NCI-H1694 treated with DMSO at 0.1 percent for 48 hours (cell line): ENCODE measurements around the gene YBX2.
A peak's percentile ranks its signal among the peaks of the same experiment; 100 is the strongest.
"Not testable (repeated sequence)": the region's sequence is repeated elsewhere in the genome, so short reads cannot be mapped to it uniquely, and the experiment has no call there.

Experiments
- DNase-seq: peaks from one replicate; lab custom pipeline; 2025; lab: John Stamatoyannopoulos, UW

Gene YBX2

GRCh38 chr17:7262935-7263800, 31.3 kb downstream of the YBX2 start:
- DNase-seq = no peak

- no peak for DNase-seq
Observed at GRCh38 chr17:7262192-7262934, 32.1 kb downstream of the YBX2 start, which contains the start of gene CLDN7. Gene CLDN7 (minus strand): TSS chr17:7262478. CDS start chr17:7262043, 435 bp downstream.

DNA sequence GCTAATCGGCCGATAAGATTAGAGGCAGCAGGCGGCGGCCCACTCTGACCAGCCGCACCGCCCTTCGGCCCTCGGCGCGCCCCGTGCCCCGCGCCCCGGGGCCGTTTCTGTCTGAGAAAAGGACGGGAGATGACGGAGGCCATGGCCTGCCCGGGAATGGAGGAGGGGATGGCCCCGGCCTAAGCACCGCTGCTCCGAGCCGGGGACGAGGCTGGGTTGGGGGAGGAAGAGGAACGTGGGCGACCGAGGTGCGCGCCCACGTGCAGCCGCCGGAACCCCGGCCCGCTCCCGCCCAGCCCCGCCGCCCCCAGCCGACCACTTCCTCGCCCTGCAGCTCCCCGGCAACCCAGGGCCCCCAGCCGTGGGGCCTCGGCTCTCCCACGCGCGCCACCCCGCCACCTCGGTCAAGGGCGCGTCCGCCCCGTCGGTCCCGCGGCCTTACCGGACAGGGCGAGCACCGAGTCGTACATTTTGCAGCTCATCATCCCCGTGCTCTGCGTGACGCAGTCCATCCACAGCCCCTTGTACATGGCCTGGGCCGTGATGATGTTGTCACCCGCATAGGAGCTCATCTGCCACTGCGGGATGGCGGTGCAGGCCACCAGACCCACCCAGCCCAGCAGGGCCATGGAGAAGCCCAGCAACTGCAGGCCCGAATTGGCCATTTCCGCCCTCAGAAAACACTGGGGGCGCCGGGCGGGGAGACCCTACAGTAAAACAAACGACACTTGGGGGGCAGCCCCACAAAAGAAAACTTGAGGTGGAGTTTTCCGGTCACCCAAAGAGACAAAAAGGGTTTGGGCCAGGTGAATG, 32.9 kb downstream of the YBX2 start:
- DNase-seq = no peak

DNA sequence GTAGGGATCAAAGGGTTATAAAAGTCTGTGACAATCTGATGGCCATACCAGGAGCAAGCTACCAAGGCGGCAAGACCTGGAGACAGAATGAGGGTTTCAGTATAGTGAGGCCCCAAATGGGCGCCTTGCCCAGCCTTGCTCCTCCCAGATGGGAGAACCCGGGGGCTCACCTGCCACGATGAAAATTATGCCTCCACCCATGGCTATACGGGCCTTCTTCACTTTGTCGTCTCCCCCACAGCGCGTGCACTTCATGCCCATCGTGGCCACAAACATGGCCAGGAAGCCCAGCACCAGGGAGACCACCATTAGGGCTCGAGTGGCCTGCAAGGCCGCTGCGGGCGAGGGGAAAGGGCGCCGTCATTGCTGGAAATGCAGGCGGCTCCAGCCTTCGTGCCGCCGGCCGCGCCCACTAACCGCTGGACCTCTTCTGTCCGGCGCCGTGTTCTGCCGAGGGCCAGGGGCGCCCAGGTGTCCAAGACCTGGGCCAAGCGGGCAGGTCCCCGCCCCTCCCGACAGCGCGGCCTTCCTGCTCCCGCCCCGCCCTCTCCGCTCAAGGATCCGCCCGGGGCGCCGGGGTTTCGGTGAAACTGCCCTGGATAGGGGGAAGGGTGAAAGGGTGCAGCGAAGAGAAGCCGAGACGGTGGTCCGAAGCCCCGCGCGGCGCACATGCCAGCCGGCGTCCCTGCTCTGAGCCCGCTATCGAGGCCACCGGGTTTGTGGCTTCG, 33.6 kb downstream of the YBX2 start:
- DNase-seq = no peak

DNA sequence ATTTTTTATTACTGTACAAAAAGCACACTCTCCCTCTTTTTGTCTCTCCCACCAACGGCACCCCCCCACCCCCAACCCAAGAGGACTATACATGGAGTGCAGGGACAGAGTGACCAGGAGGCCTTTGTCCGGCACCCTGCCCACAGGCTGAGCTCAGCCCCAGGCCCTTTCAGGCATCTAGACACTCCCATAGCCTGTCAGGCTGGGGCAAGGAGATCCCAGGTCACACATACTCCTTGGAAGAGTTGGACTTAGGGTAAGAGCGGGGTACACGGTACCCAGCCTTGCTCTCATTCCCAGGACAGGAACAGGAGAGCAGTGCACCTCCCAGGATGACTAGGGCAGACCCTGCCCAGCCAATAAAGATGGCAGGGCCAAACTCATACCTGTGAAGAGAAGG, 34.3 kb downstream of the YBX2 start:
- no peak for DNase-seq

- no peak for DNase-seq
Observed at GRCh38 chr17:7259555-7259889, 34.9 kb downstream of the YBX2 start.

DNA sequence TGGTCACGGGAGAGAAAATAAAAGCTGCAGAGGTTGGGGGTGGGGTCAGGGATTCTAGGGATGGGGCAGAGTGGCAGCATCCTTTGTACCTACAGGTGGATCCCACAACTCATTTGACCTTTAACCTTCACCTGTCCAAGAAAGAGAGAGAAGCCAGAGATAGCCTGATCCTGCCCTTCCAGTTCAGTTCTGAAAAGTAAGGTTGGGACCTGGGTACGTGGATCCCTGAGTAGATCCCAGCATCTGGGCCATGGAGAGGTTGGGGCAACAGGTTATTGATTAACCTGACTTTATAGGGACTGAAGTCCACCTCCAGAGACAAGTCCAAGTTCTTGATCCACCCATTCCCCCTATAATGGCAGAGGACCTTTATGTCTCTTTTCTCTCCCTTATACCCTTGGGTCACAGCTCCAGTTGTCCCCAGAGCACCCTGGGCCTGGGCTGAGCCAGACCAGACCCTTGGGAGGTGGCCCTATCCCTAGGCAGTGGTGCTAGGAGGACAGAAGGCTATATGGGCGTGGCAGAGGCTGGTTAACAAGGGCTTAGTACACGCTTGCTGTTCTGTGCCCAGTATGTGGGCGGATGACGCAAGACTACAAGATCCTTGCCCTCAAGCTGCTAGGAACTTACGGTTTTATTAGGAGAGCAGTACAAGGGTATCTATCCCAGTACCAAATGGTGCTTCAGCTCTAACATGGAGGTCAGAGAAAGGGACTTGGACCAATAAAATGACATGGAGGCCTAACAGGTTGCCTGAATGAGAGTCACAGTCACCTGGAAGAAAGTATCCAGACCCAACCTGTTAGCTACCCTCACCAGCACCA, 35.5 kb downstream of the YBX2 start:
- no peak for DNase-seq

GRCh38 chr17:7256766-7257456, 37.5 kb downstream of the YBX2 start:
- no peak for DNase-seq

GRCh38 chr17:7254511-7254910, 39.9 kb downstream of the YBX2 start:
- no peak for DNase-seq

DNA sequence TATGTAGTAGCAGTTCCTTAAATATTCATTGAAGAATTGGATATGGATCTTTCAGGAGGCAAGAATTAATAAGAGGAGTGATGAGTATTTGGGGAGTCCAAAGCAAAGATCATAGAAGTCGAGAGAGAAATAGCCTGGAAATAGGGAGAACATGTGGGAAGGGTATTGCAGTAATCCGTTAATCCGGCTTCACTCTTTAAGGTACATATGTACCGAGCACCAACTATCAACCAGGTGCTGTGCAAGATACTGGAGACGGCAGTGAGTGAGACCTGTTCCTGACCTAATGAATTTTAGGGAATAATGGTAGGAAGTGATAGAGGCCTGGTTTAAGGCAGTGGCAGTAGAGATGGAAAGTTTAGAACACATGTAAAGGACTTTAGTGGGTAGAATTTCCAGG, 41.4 kb downstream of the YBX2 start:
- DNase-seq = no peak

- DNase-seq = peak; percentile 93
Observed at GRCh38 chr17:7252176-7253043, 42.0 kb downstream of the YBX2 start, which contains the start of gene ELP5. Gene ELP5 (plus strand): TSS chr17:7252215. CDS start chr17:7252551, 336 bp downstream.

DNA sequence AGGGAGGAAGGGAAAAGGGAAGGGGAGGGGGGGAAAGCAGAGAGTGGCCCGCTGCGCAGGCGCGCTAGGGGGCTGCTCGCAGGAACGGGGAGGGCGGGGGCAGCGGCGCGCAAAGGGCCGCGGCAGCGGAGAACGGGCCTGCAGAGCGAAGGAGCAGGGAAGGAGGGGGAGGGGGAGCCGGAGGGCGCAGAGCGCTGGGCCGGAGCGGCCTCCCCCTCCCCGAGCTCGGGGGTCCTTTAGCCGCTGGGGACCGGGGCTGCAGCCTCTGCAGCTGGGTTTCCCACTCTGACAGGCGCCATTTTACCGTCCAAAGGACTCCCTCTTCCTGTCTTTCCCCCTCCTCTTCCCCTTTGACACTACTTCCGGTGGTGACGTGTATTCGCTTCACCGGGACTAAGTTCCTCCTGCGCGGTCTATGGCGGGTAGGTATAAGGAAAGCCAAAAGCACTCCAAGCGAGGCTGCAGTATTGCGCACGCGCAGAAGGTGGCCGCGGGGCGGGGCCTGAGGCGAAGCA, 42.7 kb downstream of the YBX2 start, which contains the start of gene CTDNEP1:
Gene CTDNEP1 (minus strand): TSS at position 74 of the 515 bp plus-strand sequence. CDS start 438 bp downstream, outside the sequence.
- peak; percentile 99 for DNase-seq

DNA sequence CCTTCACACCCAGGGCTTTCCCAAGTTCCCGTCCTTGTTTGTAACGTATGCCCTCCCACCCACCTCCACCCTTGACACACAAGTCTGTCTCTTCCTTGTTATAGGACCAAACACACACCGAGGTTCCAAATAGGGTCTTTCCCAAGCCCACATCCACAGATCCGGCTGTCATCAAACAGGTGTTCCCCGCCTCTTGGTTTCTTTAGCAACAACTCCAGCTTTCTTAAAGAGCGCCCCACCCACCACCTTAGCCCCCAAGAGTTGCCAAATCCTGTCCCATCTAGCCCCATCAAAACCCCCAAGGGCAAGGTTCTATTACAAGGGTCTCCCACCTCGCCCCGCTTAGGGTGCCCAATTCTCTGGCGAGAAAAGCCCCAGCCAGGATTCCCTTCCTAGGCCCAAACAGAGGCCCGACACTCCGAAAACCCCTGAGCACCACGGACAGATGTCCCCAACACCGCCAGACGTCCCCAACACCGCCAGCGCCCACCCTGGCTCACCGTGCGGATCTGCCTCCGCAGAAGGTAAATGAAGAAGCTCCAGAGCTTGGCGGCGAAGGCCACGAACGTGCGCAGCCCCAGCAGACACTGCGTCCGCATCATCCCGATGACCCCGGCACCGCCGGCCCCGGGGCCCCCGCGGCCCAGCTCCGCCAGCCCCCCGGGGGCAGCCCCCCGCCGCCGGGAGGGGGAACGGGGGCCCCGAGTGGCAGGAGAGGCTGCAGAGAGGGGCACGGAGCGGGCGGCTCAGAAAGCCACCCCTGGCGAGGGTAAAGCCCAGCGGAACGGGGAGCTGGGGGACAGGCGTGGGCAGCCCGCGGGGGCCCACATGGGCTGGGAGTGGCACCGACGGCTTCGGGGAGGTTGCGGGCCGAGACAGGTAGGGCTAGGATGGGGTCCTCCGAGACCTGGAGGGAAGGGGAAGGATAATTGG, 43.5 kb downstream of the YBX2 start:
- no peak for DNase-seq

- no peak for DNase-seq
Observed at GRCh38 chr17:7249830-7250229, 44.6 kb downstream of the YBX2 start.

GRCh38 chr17:7249214-7249613, 45.2 kb downstream of the YBX2 start:
- DNase-seq = no peak

- no peak for DNase-seq
Observed at GRCh38 chr17:7248796-7249195, 45.6 kb downstream of the YBX2 start.

- DNase-seq = no peak
Observed at GRCh38 chr17:7246779-7247178, 47.7 kb downstream of the YBX2 start.

DNA sequence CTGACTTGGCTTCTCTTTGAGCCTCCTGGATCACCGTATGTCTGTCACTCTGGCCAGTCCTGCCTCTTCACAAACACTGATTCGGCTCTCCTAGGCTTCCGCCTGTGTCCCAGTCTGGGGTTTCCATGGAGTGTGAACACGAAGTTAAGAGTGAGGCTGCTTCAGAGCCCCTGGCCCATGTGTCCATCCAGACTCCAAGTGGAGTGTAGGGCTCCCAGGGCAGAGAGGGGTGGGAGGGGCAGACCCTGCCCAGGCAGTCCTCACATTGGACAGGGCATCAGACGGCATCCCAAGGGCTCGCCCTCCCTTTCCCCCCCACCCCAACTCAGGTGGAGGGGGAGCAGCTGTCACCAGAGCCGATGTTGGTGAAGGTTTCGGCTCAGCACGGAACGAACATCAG, 50.6 kb downstream of the YBX2 start:
- not testable (repeated sequence) for DNase-seq
